SK-N-SH (cell line): ENCODE measurements around the gene ADIG. TPM values are rescaled to one million over a fixed set of nuclear protein-coding genes. Genes with fewer than 3 reads are reported as not detected.

Experiments
- CTCF ChIA-PET: fragments of 300-600, 350-600 bp; formaldehyde crosslinking; extraction: SDS; loops from one replicate; lab custom pipeline; 2021; lab: Yijun Ruan, JAX
- POLR2A ChIA-PET: fragments of 350-600 bp; sonication (Branson Sonifier 250); formaldehyde crosslinking; extraction: SDS; loops from one replicate; lab custom pipeline; 2020; ENCODE audit warnings: antibody characterized with exemption, inconsistent platforms; lab: Yijun Ruan, JAX
- DNase-seq: peaks from one replicate; pipeline ENCODE4 v3.0.0; 2012
- H2AFZ ChIP-seq: fragments of 200-600 bp; sonication (generic); 2 replicates; pipeline ENCODE4 v1.8.1; 2016; ENCODE audit warnings: antibody characterized with exemption, mild to moderate bottlenecking, low read depth
- H3F3A ChIP-seq: fragments of 200-600 bp; sonication (generic); replicated peaks from 2 replicates; pipeline ENCODE3; 2016; ENCODE audit warnings: antibody characterized with exemption, mild to moderate bottlenecking; ENCODE audit not compliant: insufficient read depth
- H3K27ac ChIP-seq, 2 experiments: fragments of 200-500 bp in 1 of 2; fragments of 200-600 bp in 1 of 2; sonication (Bioruptor generic) in 1 of 2; sonication (generic), shearing (Covaris generic) in 1 of 2; 2 replicates each; pipeline versions ENCODE4 v1.5.1 to v1.6.1; 2014 to 2016; ENCODE audit warnings: low read depth in 2 of 2, inconsistent platforms in 1 of 2, low read length in 1 of 2, mild to moderate bottlenecking in 1 of 2, mixed read lengths in 1 of 2
- H3K27me3 ChIP-seq: fragments of 200-600 bp; sonication (generic), shearing (Covaris generic); 2 replicates; pipeline ENCODE4 v1.6.1; 2016; ENCODE audit warnings: mixed run types; ENCODE audit not compliant: insufficient read depth
- H3K36me3 ChIP-seq, 2 experiments: fragments of 200-500 bp in 1 of 2; fragments of 200-600 bp in 1 of 2; sonication (Bioruptor generic) in 1 of 2; sonication (generic) in 1 of 2; replicated peaks in 1 of 2; 2 replicates each; pipeline versions ENCODE3 to v1.5.1; 2014 to 2016; ENCODE audit warnings: low read length in 1 of 2, mild to moderate bottlenecking in 1 of 2; ENCODE audit not compliant: insufficient read depth in 2 of 2, control insufficient read depth in 1 of 2
- H3K4me1 ChIP-seq, 2 experiments: fragments of 200-500 bp in 1 of 2; fragments of 200-600 bp in 1 of 2; sonication (Bioruptor generic) in 1 of 2; sonication (generic), shearing (Covaris generic) in 1 of 2; 2 replicates each; pipeline versions ENCODE4 v1.5.1 to v1.6.1; 2014 to 2016; ENCODE audit warnings: low read depth in 1 of 2, low read length in 1 of 2, mixed run types in 1 of 2; ENCODE audit not compliant: insufficient read depth in 2 of 2, control insufficient read depth in 1 of 2
- H3K4me2 ChIP-seq: fragments of 200-600 bp; sonication (generic), shearing (Covaris generic); 2 replicates; pipeline ENCODE4 v1.6.1; 2017; ENCODE audit warnings: mixed run types
- H3K4me3 ChIP-seq, 2 experiments: fragments of 200-500 bp in 1 of 2; fragments of 200-600 bp in 1 of 2; sonication (Bioruptor generic) in 1 of 2; sonication (generic), shearing (Covaris generic) in 1 of 2; 2 replicates each; pipeline versions ENCODE4 v1.5.1 to v1.8.1; 2014 to 2016; ENCODE audit warnings: low read depth in 2 of 2, inconsistent platforms in 1 of 2, low read length in 1 of 2, mild to moderate bottlenecking in 1 of 2, mixed read lengths in 1 of 2, moderate library complexity in 1 of 2
- H3K79me2 ChIP-seq: fragments of 200-600 bp; sonication (generic); 2 replicates; pipeline ENCODE4 v1.8.1; 2017; ENCODE audit warnings: mild to moderate bottlenecking; ENCODE audit not compliant: insufficient read depth
- H3K9ac ChIP-seq: fragments of 200-600 bp; sonication (generic); 2 replicates; pipeline ENCODE4 v1.6.1; 2017; ENCODE audit warnings: mixed run types
- H3K9me2 ChIP-seq: fragments of 200-600 bp; sonication (generic); 2 replicates; pipeline ENCODE4 v1.6.1; 2017; ENCODE audit warnings: mixed run types
- H3K9me3 ChIP-seq: fragments of 200-600 bp; sonication (generic); 2 replicates; pipeline ENCODE4 v1.6.1; 2017; ENCODE audit warnings: mixed run types, mild to moderate bottlenecking, moderate library complexity
- H4K20me1 ChIP-seq: fragments of 200-600 bp; sonication (generic); 2 replicates; pipeline ENCODE4 v1.6.1; 2017; ENCODE audit warnings: mild to moderate bottlenecking, mixed run types; ENCODE audit not compliant: insufficient read depth
- ELF1 ChIP-seq: IDR thresholded peaks from 2 replicates; pipeline ENCODE4 v1.4.0; 2012
- EP300 ChIP-seq, 2 experiments: IDR thresholded peaks; 2 replicates each; pipeline versions ENCODE4 v1.4.0 to v1.6.1; 2012; ENCODE audit warnings: borderline replicate concordance in 1 of 2, low read depth in 1 of 2, low read length in 1 of 2
- EZH2phosphoT487 ChIP-seq: fragments of 200-600 bp; sonication (generic); IDR thresholded peaks from 2 replicates; pipeline ENCODE4 v1.6.1; 2017; ENCODE audit warnings: low read depth, mixed run types, mild to moderate bottlenecking, antibody characterized with exemption, moderate library complexity, borderline replicate concordance
- FOSL2 ChIP-seq: IDR thresholded peaks from 2 replicates; pipeline ENCODE4 v1.4.0; 2012; ENCODE audit warnings: low read depth, mild to moderate bottlenecking, moderate library complexity, borderline replicate concordance
- FOXJ3 ChIP-seq: sonication (generic); formaldehyde crosslinking; IDR thresholded peaks from 2 replicates; pipeline ENCODE4 v1.5.1; 2020; ENCODE audit warnings: mild to moderate bottlenecking, missing genetic modification reagents
- FOXM1 ChIP-seq: IDR thresholded peaks from 2 replicates; pipeline ENCODE4 v1.4.0; 2012; ENCODE audit warnings: low read depth, mild to moderate bottlenecking
- JUND ChIP-seq: IDR thresholded peaks from 2 replicates; pipeline ENCODE4 v1.4.0; 2012
- MAX ChIP-seq: IDR thresholded peaks from 2 replicates; pipeline ENCODE4 v1.4.0; 2012; ENCODE audit warnings: low read depth
- MEF2A ChIP-seq: IDR thresholded peaks from 2 replicates; pipeline ENCODE4 v1.4.0; 2012; ENCODE audit warnings: low read depth, borderline replicate concordance
- RAD21 ChIP-seq: IDR thresholded peaks from 2 replicates; pipeline ENCODE4 v1.6.1; 2012; ENCODE audit warnings: mild to moderate bottlenecking, low read length
- REST ChIP-seq: IDR thresholded peaks from 2 replicates; pipeline ENCODE4 v1.6.1; 2012; ENCODE audit warnings: mild to moderate bottlenecking, low read depth, low read length, moderate library complexity
- RXRA ChIP-seq: IDR thresholded peaks from 2 replicates; pipeline ENCODE4 v1.4.0; 2012; ENCODE audit warnings: low read depth, mild to moderate bottlenecking, borderline replicate concordance
- SIN3A ChIP-seq: IDR thresholded peaks from 2 replicates; pipeline ENCODE4 v1.6.1; 2012; ENCODE audit warnings: low read depth, mild to moderate bottlenecking, low read length, moderate library complexity, borderline replicate concordance
- SMC3 ChIP-seq: IDR thresholded peaks from 2 replicates; pipeline ENCODE4 v1.6.1; 2012; ENCODE audit warnings: low read depth, low read length, improper control_type of control experiment
- TEAD4 ChIP-seq: IDR thresholded peaks from 2 replicates; pipeline ENCODE4 v1.4.0; 2012; ENCODE audit warnings: mild to moderate bottlenecking, borderline replicate concordance; ENCODE audit not compliant: insufficient read depth
- WGBS: methylation state at CpG from one replicate; pipeline ENCODE4 v1.1.6; 2017; ENCODE audit warnings: low lambda C conversion rate; 5-methylcytosine and 5-hydroxymethylcytosine counted together
- polyA plus RNA-seq, 3 experiments: library from polyadenylated mRNA; depleted of rRNA; stranded (reverse); fragments of >200 nt; gene quantifications; 2 replicates each; pipeline ENCODE4 v1.2.3, GENCODE V29; 2012
- TF ChIP-seq, protein P1 (sequence below): IDR thresholded peaks from 2 replicates; pipeline ENCODE4 v1.4.0; 2012; ENCODE audit warnings: low read depth, borderline replicate concordance
- TF ChIP-seq, protein P2 (sequence below): fragments of 200-600 bp; sonication (generic); IDR thresholded peaks from 2 replicates; pipeline ENCODE4 v1.6.1; 2017; ENCODE audit warnings: antibody characterized with exemption, mild to moderate bottlenecking, moderate library complexity
- TF ChIP-seq, protein P3 (sequence below): fragments of 150-350 bp; IDR thresholded peaks from 2 replicates; pipeline ENCODE4 v1.6.1; 2016; ENCODE audit warnings: mild to moderate bottlenecking, low read depth, low read length

Gene ADIG
- polyA plus RNA-seq, 1 of the 3 experiments (the other 2 are of a cell fraction), result not detected

GRCh38 chr20:38566036-38566598 is 14.9 kb upstream of the ADIG start:
- H3F3A ChIP-seq, result no peaks in the 10 kb centered on the region
- CTCF ChIA-PET, result interaction anchor here (1.5 kb wide), 1 partner anchor 80 kb away, joined by 4 read pairs; no protein-coding TSS in a partner anchor

DNA sequence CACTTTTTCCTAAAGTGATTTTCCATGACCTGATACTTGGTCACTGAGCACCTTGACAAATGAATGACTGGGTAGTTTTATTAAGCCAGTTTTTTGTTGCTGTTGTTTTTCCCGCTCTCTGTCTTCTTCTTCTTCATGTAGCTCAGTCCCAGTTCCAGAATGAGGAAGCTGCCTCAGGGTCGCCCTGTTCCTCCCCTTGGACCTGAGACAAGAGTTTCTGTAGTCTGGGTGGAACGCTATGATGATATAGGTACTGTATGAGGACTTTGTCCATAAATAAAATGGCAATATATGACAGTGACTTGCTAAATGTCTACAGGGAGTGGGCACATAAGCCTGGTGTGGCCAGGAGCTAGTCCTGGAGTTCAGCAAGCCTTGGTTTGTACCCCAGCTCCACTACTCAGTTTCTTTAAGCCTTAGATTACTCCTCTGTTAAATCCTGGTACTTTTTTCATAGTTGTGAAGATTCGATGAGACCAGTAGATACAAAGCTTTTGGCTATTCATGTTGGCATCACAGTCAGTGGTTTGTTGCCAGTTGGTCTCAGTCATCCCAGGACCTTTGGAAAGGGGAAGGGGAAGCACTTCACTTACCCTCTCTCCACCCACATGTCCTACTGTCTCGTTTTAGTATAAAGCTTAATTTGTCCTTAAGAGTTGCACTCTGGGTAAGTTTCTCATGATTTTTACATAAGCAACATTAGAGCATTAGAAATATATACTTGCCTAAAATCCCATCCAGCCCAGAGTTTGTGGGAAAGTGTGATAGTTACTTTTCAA is 11.1 kb upstream of the ADIG start:
- H3K79me2 ChIP-seq, result no peaks in the 10 kb centered on the region
- H3K4me3 ChIP-seq, result no peak overlapping the region
- ChIA-PET CTCF (interaction anchor here (1.0 to 1.1 kb wide), 3 partner anchors 11 to 124 kb away, joined by 3 read pairs; no protein-coding TSS in a partner anchor), POLR2A (no interaction called here)
- H3K9me3 ChIP-seq, result no peaks in the 10 kb centered on the region
- H3K36me3 ChIP-seq, result peaks cover 81 to 89% of the 10 kb centered on the region in 2 experiments
- no peak for DNase-seq
- no peaks in the 10 kb centered on the region for H3K9me2 ChIP-seq
- no peaks in the 10 kb centered on the region for H4K20me1 ChIP-seq
- H3K9ac ChIP-seq, result no peak overlapping the region
- H3K27ac ChIP-seq, result no peak overlapping the region
- H2AFZ ChIP-seq, result no peak overlapping the region
- no peaks in the 10 kb centered on the region for H3K27me3 ChIP-seq
- H3K4me2 ChIP-seq, result no peak overlapping the region
- H3K4me1 ChIP-seq, result peaks cover 0 to 9% of the 10 kb centered on the region in 2 experiments; a peak in 1 of 4 replicates
- no peaks in the 10 kb centered on the region for H3F3A ChIP-seq
- WGBS, result 85% methylated on average over 4 of the region's 5 CpGs
- TF ChIP-seq RAD21 (no peak), SIN3A (no peak), ELF1 (no peak), FOXJ3 (no peak), FOXM1 (no peak), TEAD4 (no peak), EP300 (IDR thresholded peaks at IDR 0.05; ENCODE audit: borderline replicate concordance in 1 of 2, low read depth in 1 of 2, low read length in 1 of 2) (no peak), REST (no peak), FOSL2 (no peak), EZH2phosphoT487 (no peak), MAX (no peak), SMC3 (no peak), MEF2A (no peak)
- TF ChIP-seq, protein P1, sequence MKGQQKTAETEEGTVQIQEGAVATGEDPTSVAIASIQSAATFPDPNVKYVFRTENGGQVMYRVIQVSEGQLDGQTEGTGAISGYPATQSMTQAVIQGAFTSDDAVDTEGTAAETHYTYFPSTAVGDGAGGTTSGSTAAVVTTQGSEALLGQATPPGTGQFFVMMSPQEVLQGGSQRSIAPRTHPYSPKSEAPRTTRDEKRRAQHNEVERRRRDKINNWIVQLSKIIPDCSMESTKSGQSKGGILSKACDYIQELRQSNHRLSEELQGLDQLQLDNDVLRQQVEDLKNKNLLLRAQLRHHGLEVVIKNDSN, result no peak
- TF ChIP-seq, protein P2, sequence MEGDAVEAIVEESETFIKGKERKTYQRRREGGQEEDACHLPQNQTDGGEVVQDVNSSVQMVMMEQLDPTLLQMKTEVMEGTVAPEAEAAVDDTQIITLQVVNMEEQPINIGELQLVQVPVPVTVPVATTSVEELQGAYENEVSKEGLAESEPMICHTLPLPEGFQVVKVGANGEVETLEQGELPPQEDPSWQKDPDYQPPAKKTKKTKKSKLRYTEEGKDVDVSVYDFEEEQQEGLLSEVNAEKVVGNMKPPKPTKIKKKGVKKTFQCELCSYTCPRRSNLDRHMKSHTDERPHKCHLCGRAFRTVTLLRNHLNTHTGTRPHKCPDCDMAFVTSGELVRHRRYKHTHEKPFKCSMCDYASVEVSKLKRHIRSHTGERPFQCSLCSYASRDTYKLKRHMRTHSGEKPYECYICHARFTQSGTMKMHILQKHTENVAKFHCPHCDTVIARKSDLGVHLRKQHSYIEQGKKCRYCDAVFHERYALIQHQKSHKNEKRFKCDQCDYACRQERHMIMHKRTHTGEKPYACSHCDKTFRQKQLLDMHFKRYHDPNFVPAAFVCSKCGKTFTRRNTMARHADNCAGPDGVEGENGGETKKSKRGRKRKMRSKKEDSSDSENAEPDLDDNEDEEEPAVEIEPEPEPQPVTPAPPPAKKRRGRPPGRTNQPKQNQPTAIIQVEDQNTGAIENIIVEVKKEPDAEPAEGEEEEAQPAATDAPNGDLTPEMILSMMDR, result no peak
- TF ChIP-seq, protein P3, sequence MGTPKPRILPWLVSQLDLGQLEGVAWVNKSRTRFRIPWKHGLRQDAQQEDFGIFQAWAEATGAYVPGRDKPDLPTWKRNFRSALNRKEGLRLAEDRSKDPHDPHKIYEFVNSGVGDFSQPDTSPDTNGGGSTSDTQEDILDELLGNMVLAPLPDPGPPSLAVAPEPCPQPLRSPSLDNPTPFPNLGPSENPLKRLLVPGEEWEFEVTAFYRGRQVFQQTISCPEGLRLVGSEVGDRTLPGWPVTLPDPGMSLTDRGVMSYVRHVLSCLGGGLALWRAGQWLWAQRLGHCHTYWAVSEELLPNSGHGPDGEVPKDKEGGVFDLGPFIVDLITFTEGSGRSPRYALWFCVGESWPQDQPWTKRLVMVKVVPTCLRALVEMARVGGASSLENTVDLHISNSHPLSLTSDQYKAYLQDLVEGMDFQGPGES, result no peak

More at GRCh38 chr20:38566036-38566598, 14.9 kb upstream of the ADIG start:
- Histone ChIP-seq H3K9ac (no peak overlapping the region), H3K27ac (no peak overlapping the region; a peak in 1 of 4 replicates), H3K27me3 (no peaks in the 10 kb centered on the region), H4K20me1 (no peaks in the 10 kb centered on the region), H3K4me1 (peaks cover 0 to 3% of the 10 kb centered on the region in 2 experiments; a peak in 1 of 4 replicates), H3K9me2 (no peaks in the 10 kb centered on the region), H3K36me3 (peaks cover 71 to 93% of the 10 kb centered on the region in 2 experiments), H3K79me2 (0 out of 2 replicates have a peak, but pooled peaks cover 5% of the 10 kb centered on the region), H3K4me3 (no peak overlapping the region), H2AFZ (no peak overlapping the region), H3K9me3 (no peaks in the 10 kb centered on the region), H3K4me2 (no peak overlapping the region)
- POLR2A ChIA-PET, result no interaction called here
- WGBS, result 95% methylated on average over 6 of the region's 6 CpGs
- TF ChIP-seq RXRA (no peak), JUND (no peak)
- DNase-seq, result no peak
